Measurements from ENCODE around the gene FAM53C. TPM values are rescaled to one million over a fixed set of nuclear protein-coding genes. Genes with fewer than 3 reads are reported as not detected.
"Not testable (repeated sequence)": the region's sequence is repeated elsewhere in the genome, so short reads cannot be mapped to it uniquely, and the experiment has no call there.

The FAM53C gene
- total RNA-seq, 1 experiment from 2014 or later: 16.6 TPM

DNA sequence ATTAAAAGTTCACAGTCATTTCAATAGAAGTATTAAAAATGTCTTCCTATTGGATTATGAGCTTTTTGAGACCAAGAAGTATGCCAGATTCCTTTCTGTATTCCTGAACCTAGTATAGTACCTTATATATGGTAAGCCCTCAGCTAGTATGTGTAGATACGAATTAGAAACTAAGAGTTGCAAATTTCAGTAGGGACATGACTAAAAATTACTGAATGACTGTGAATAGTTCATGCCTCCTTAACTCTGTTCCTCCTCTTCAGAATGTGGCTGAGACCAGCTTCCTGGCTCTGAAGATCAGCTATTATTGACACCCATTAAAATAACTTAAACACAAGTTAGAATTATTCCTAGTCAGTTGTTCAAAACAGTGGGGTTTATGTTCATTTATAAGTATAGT lies 34.2 kb downstream of the FAM53C start:
- no peak for DNase-seq (ENCODE audit: low read depth)
- in situ Hi-C loops (cut with HindIII; ENCODE audit: low pct_unique_long_range_greater_than_20kb, low sequenced_read_pairs): no loop called here

DNA sequence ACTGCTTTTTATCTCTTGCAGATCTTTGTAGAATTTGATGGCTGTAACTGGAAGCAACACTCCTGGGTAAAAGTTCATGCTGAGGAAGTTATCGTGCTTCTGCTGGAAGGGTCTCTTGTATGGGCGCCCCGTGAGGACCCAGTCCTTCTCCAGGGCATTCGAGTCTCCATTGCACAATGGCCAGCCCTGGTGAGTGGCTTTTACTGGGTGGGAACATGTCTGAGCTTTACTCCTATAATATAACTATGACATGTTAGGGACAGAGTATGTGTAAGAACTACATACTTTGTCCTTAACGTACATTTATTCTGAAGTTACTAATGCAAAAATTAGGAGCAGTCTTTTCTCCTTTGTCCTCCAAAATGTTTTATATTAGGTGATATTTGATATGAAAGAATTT lies 34.6 kb downstream of the FAM53C start:
- in situ Hi-C loops (cut with HindIII; ENCODE audit: low pct_unique_long_range_greater_than_20kb, low sequenced_read_pairs): no loop called here
- no peak for DNase-seq (ENCODE audit: low read depth)

DNA sequence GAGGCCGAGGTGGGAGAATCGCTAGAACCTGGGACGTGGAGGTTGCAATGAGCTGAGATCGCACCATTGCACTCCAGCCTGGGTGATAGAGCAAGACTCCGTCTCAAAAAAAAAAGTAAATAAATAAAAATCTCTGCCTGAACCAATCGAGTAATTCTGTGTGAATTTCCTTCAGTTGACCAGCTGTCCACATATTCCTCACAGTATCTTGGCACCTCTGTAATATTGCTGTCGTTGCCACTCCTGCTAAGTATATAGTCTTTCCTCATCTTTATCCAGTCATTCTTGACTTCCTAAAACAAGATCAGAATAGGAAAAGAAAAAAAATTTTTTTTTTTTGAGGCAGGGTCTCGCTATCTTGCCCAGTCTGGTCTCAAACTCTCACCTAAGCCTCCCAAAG lies 44.3 kb downstream of the FAM53C start:
- in situ Hi-C loops (cut with HindIII; ENCODE audit: low pct_unique_long_range_greater_than_20kb, low sequenced_read_pairs): no loop called here
- no peak for DNase-seq (ENCODE audit: low read depth)

- in situ Hi-C loops (cut with HindIII; ENCODE audit: low pct_unique_long_range_greater_than_20kb, low sequenced_read_pairs): no loop called here
- no peak for DNase-seq (ENCODE audit: low read depth)
Measured at GRCh38 chr5:138385660-138386059, 47.6 kb downstream of the FAM53C start.

- in situ Hi-C loops (cut with HindIII; ENCODE audit: low pct_unique_long_range_greater_than_20kb, low sequenced_read_pairs): no loop called here
- no peak for DNase-seq (ENCODE audit: low read depth)
Measured at GRCh38 chr5:138386290-138386689, 48.2 kb downstream of the FAM53C start.

- in situ Hi-C loops (cut with HindIII; ENCODE audit: low pct_unique_long_range_greater_than_20kb, low sequenced_read_pairs): no loop called here
Measured at GRCh38 chr5:138389332-138389731, 51.3 kb downstream of the FAM53C start.

DNA sequence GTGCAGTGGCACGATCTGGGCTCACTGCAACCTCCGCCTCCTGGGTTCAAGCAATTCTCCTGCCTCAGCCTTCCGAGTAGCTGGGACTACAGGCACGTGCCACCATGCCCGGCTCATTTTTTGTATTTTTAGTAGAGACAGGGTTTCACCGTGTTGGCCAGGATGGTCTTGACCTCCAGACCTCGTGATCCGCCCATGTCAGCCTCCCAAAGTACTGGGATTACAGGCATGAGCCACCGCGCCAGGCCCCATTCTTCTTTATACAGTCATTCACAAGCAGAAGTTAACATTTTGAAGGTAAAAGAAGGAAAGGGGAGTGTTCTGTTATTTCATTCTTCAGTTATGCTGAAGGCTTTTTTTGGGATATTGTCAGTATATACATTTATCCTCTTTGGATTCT lies 51.8 kb downstream of the FAM53C start:
- DNase-seq (ENCODE audit: low read depth); in situ Hi-C loops (cut with HindIII; ENCODE audit: low pct_unique_long_range_greater_than_20kb, low sequenced_read_pairs): not testable (repeated sequence)

More at GRCh38 chr5:138389332-138389731, 51.3 kb downstream of the FAM53C start:
- no peak for DNase-seq (ENCODE audit: low read depth)

DNA sequence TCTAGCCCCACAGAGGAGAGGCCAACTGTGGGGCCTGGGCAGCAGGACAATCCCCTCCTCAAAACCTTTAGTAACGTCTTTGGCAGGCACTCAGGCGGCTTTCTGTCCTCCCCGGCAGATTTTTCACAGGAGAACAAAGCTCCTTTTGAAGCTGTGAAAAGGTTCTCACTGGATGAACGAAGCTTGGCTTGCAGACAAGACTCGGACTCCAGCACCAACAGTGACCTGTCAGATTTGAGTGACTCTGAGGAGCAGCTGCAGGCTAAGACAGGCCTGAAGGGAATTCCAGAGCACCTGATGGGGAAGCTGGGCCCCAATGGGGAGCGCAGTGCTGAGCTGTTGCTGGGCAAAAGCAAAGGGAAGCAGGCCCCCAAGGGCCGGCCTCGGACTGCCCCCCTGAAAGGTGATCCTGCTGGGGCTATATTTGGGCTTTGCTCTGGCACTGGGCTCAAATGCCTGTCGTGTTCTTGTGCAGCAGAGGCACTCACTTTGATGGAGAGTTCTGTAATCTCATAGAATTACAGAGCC lies 53.9 kb downstream of the FAM53C start:
- DNase-seq (ENCODE audit: low read depth): no peak
- in situ Hi-C loops (cut with HindIII; ENCODE audit: low pct_unique_long_range_greater_than_20kb, low sequenced_read_pairs): no loop called here

Other genes with a start within 250 kb of the FAM53C start
- not detected in 2 replicates for gene NME5, start 198.8 kb upstream of the FAM53C start, total RNA-seq (2014; rRNA removed; shearing (Covaris generic); ENCODE audit: low replicate concordance)
- gene BRD8, start 159.6 kb upstream of the FAM53C start, total RNA-seq (2014; rRNA removed; shearing (Covaris generic); ENCODE audit: low replicate concordance): 47.4 and 61.5 TPM in 2 replicates
- gene KIF20A, start 159.2 kb upstream of the FAM53C start, total RNA-seq (2014; rRNA removed; shearing (Covaris generic); ENCODE audit: low replicate concordance): 33.1 and 43.9 TPM in 2 replicates
- gene CDC23, start 124.9 kb upstream of the FAM53C start, total RNA-seq (2014; rRNA removed; shearing (Covaris generic); ENCODE audit: low replicate concordance): 16.0 and 17.6 TPM in 2 replicates
- not detected in 2 replicates for gene GFRA3, start 63.6 kb upstream of the FAM53C start, total RNA-seq (2014; rRNA removed; shearing (Covaris generic); ENCODE audit: low replicate concordance)
- gene CDC25C, start 6.5 kb upstream of the FAM53C start, total RNA-seq (2014; rRNA removed; shearing (Covaris generic); ENCODE audit: low replicate concordance): 8.7 and 13.4 TPM in 2 replicates
- 16.8 and 16.9 TPM in 2 replicates for gene KDM3B, start 14.4 kb downstream of the FAM53C start, total RNA-seq (2014; rRNA removed; shearing (Covaris generic); ENCODE audit: low replicate concordance)
- 1.5 and 8.9 TPM in 2 replicates for gene REEP2, start 100.8 kb downstream of the FAM53C start, total RNA-seq (2014; rRNA removed; shearing (Covaris generic); ENCODE audit: low replicate concordance)
- 0.75 and 1.0 TPM in 2 replicates for gene EGR1, start 127.2 kb downstream of the FAM53C start, total RNA-seq (2014; rRNA removed; shearing (Covaris generic); ENCODE audit: low replicate concordance)
- 45.2 and 68.5 TPM in 2 replicates for gene ETF1, start 205.0 kb downstream of the FAM53C start, total RNA-seq (2014; rRNA removed; shearing (Covaris generic); ENCODE audit: low replicate concordance)
- gene HSPA9, start 237.1 kb downstream of the FAM53C start, total RNA-seq (2014; rRNA removed; shearing (Covaris generic); ENCODE audit: low replicate concordance): 234 and 247 TPM in 2 replicates

Measured in Caki2 (cell line).